SK-N-SH treated with all-trans-retinoic acid at 6 μM for 48 hours (cell line): ENCODE results near the gene MYOM3.
"Not testable (repeated sequence)": the region's sequence is repeated elsewhere in the genome, so short reads cannot be mapped to it uniquely, and the experiment has no call there.

Experiments used
- ATAC-seq: fragments of 200-7000 bp; cut with Tn5 transposase; 3 replicates; pipeline ENCODE4 v1.9.1; 2020; ENCODE audit warnings: mild to moderate bottlenecking, moderate library complexity
- ARNTL ChIP-seq: fragments of 450-650 bp; formaldehyde crosslinking; IDR thresholded peaks from 2 replicates; pipeline ENCODE4 v1.5.0; 2020; ENCODE audit warnings: low read depth, mild to moderate bottlenecking, moderate library complexity, borderline replicate concordance
- BACH2 ChIP-seq: fragments of 250-450 bp; sonication (Bioruptor Pico); IDR thresholded peaks from 2 replicates; pipeline ENCODE4 v1.9.0; 2021; ENCODE audit warnings: mild to moderate bottlenecking, borderline replicate concordance
- CREB5 ChIP-seq: fragments of 250-450 bp; sonication (Bioruptor Pico); IDR thresholded peaks from 2 replicates; pipeline ENCODE4 v1.5.1; 2020; ENCODE audit warnings: low read depth, mild to moderate bottlenecking, moderate library complexity
- CSDC2 ChIP-seq: fragments of 250-450 bp; sonication (Bioruptor Pico); IDR thresholded peaks from 2 replicates; pipeline ENCODE4 v1.5.0; 2020; ENCODE audit warnings: mild to moderate bottlenecking, moderate library complexity
- CSRNP3 ChIP-seq: fragments of 250-450 bp; sonication (Bioruptor Pico); IDR thresholded peaks from 2 replicates; pipeline ENCODE4 v1.5.1; 2021; ENCODE audit warnings: mild to moderate bottlenecking, moderate library complexity
- ESRRG ChIP-seq: fragments of 250-450 bp; sonication (Bioruptor Pico); IDR thresholded peaks from 2 replicates; pipeline ENCODE4 v1.6.1; 2021; ENCODE audit warnings: mild to moderate bottlenecking
- GLIS3 ChIP-seq: fragments of 250-450 bp; sonication (Bioruptor Pico); IDR thresholded peaks from 2 replicates; pipeline ENCODE4 v1.5.0; 2020; ENCODE audit warnings: mild to moderate bottlenecking, moderate library complexity
- ISL1 ChIP-seq: fragments of 250-450 bp; sonication (Bioruptor Pico); IDR thresholded peaks from 2 replicates; pipeline ENCODE4 v2.1.2; 2022; ENCODE audit warnings: mild to moderate bottlenecking, moderate library complexity
- OSR1 ChIP-seq: fragments of 250-450 bp; sonication (Bioruptor Pico); IDR thresholded peaks from 2 replicates; pipeline ENCODE4 v1.8.0; 2022; ENCODE audit warnings: moderate library complexity, mild to moderate bottlenecking, inconsistent platforms
- PATZ1 ChIP-seq: fragments of 250-450 bp; sonication (Bioruptor Pico); IDR thresholded peaks from 2 replicates; pipeline ENCODE4 v1.8.0; 2020; ENCODE audit warnings: mild to moderate bottlenecking, moderate library complexity, borderline replicate concordance
- POU6F1 ChIP-seq: fragments of 250-450 bp; sonication (Bioruptor Pico); IDR thresholded peaks from 2 replicates; pipeline ENCODE4 v1.8.0; 2021; ENCODE audit warnings: low read depth, mild to moderate bottlenecking, moderate library complexity, borderline replicate concordance
- PPARA ChIP-seq: fragments of 250-450 bp; sonication (Bioruptor Pico); IDR thresholded peaks from 2 replicates; pipeline ENCODE4 v1.5.0; 2020; ENCODE audit warnings: mild to moderate bottlenecking, borderline replicate concordance
- RARB ChIP-seq: fragments of 250-450 bp; sonication (Bioruptor Pico); IDR thresholded peaks from 2 replicates; pipeline ENCODE4 v1.8.0; 2021; ENCODE audit warnings: mild to moderate bottlenecking, moderate library complexity
- SNAI2 ChIP-seq: fragments of 250-450 bp; sonication (Bioruptor Pico); IDR thresholded peaks from 2 replicates; pipeline ENCODE4 v1.5.0; 2020; ENCODE audit warnings: mild to moderate bottlenecking, moderate library complexity
- TCF4 ChIP-seq: fragments of 250-450 bp; sonication (Bioruptor Pico); IDR thresholded peaks from 2 replicates; pipeline ENCODE4 v1.8.0; 2021; ENCODE audit warnings: mild to moderate bottlenecking, moderate library complexity, borderline replicate concordance
- TOX ChIP-seq: fragments of 250-450 bp; sonication (Bioruptor Pico); IDR thresholded peaks from 2 replicates; pipeline ENCODE4 v1.8.0; 2021; ENCODE audit warnings: mild to moderate bottlenecking, moderate library complexity, borderline replicate concordance
- TSHZ2 ChIP-seq: fragments of 250-450 bp; sonication (Bioruptor Pico); IDR thresholded peaks from 2 replicates; pipeline ENCODE4 v1.5.0; 2020; ENCODE audit warnings: mild to moderate bottlenecking, moderate library complexity
- ZC3H10 ChIP-seq: fragments of 250-450 bp; sonication (Bioruptor Pico); IDR thresholded peaks from 2 replicates; pipeline ENCODE4 v1.5.1; 2021; ENCODE audit warnings: mild to moderate bottlenecking, moderate library complexity
- ZFP3 ChIP-seq: fragments of 250-450 bp; sonication (Bioruptor Pico); IDR thresholded peaks from 2 replicates; pipeline ENCODE4 v1.5.0; 2020; ENCODE audit warnings: mild to moderate bottlenecking, moderate library complexity
- ZFP30 ChIP-seq: fragments of 450-650 bp; formaldehyde crosslinking; IDR thresholded peaks from 2 replicates; pipeline ENCODE4 v1.5.0; 2022; ENCODE audit warnings: mild to moderate bottlenecking, moderate library complexity
- ZNF565 ChIP-seq: fragments of 450-650 bp; formaldehyde crosslinking; conservative IDR thresholded peaks from 2 replicates; pipeline ENCODE4 v1.5.0; 2020; ENCODE audit warnings: low read depth, mild to moderate bottlenecking, moderate library complexity
- ZNF70 ChIP-seq: fragments of 450-650 bp; formaldehyde crosslinking; IDR thresholded peaks from 2 replicates; pipeline ENCODE4 v1.5.0; 2020; ENCODE audit warnings: mild to moderate bottlenecking, moderate library complexity
- ZNF8 ChIP-seq: fragments of 450-650 bp; formaldehyde crosslinking; IDR thresholded peaks from 2 replicates; pipeline ENCODE4 v1.5.0; 2020; ENCODE audit warnings: mild to moderate bottlenecking, moderate library complexity

MYOM3 gene

GRCh38 chr1:24045771-24046170 is 66.2 kb downstream of the MYOM3 start:
- TF ChIP-seq RARB (CRISPR knock-in tag) (no peak), ESRRG (CRISPR knock-in tag) (no peak), POU6F1 (CRISPR knock-in tag) (no peak), OSR1 (CRISPR knock-in tag) (no peak), ZNF565 (no peak), ZC3H10 (no peak), PPARA (CRISPR knock-in tag) (no peak), ZNF8 (CRISPR knock-in tag) (no peak), PATZ1 (no peak), SNAI2 (CRISPR knock-in tag) (no peak), ZNF70 (CRISPR knock-in tag) (no peak), ZFP3 (CRISPR knock-in tag) (no peak), CREB5 (CRISPR knock-in tag) (no peak), ZFP30 (CRISPR knock-in tag) (no peak), BACH2 (no peak), TCF4 (CRISPR knock-in tag) (no peak), GLIS3 (CRISPR knock-in tag) (no peak), TSHZ2 (CRISPR knock-in tag) (no peak), ISL1 (no peak)
- peak; percentile 17 for ATAC-seq

GRCh38 chr1:24044672-24045071 is 67.3 kb downstream of the MYOM3 start:
- ATAC-seq, result not testable (repeated sequence)

GRCh38 chr1:24043345-24044032 is 68.4 kb downstream of the MYOM3 start:
- ATAC-seq, result no peak
- TF ChIP-seq TOX (no peak), GLIS3 (CRISPR knock-in tag) (no peak), PPARA (CRISPR knock-in tag) (no peak), ZNF70 (CRISPR knock-in tag) (no peak), PATZ1 (no peak), ESRRG (CRISPR knock-in tag) (no peak), ZNF8 (CRISPR knock-in tag) (no peak), CSRNP3 (CRISPR knock-in tag) (no peak), CSDC2 (no peak), ARNTL (CRISPR knock-in tag) (no peak), ZC3H10 (no peak), BACH2 (no peak), CREB5 (CRISPR knock-in tag) (no peak), ZFP30 (CRISPR knock-in tag) (no peak), ISL1 (no peak), ZFP3 (CRISPR knock-in tag) (no peak), POU6F1 (CRISPR knock-in tag) (no peak)
